CD4-positive, alpha-beta T cell (primary cell): ENCODE results near the gene CLEC5A. TPM values are rescaled to one million over a fixed set of nuclear protein-coding genes. Genes with fewer than 3 reads are reported as not detected.

Experiments
- ATAC-seq: fragments of 200-7000 bp; cut with Tn5 transposase; one replicate; pipeline ENCODE4 v1.10.0; 2022; ENCODE audit warnings: mild to moderate bottlenecking; ENCODE audit not compliant: poor library complexity
- CTCF ChIA-PET: fragments of 350-600 bp; sonication (Branson Sonifier 250); formaldehyde crosslinking; loops from one replicate; lab custom pipeline; 2021; ENCODE audit warnings: antibody characterized with exemption, inconsistent platforms; lab: Charles Lee
- POLR2A ChIA-PET: fragments of 350-600 bp; sonication (Branson Sonifier 250); formaldehyde crosslinking; loops from one replicate; lab custom pipeline; 2021; ENCODE audit warnings: antibody characterized with exemption, inconsistent platforms; lab: Charles Lee
- DNase-seq, 14 experiments: peaks; one replicate each; pipeline ENCODE4 v3.0.0-alpha.2; 2013 to 2020; ENCODE audit warnings: mixed read lengths in 2 of 14
- H3K27ac ChIP-seq, 2 donors: one replicate each; pipeline versions ENCODE4 v1.5.1 to v1.7.0; 2013; ENCODE audit warnings: low read length in 2 of 2, low read depth in 1 of 2, mild to moderate bottlenecking in 1 of 2
- H3K27me3 ChIP-seq, 2 experiments: 1 replicate in 1 of 2; 2 replicates in 1 of 2; pipeline versions ENCODE4 v1.6.1 to v1.7.0; 2013; ENCODE audit warnings: low read length in 2 of 2, control low read depth in 1 of 2, mild to moderate bottlenecking in 1 of 2, moderate library complexity in 1 of 2; ENCODE audit not compliant: insufficient read depth in 2 of 2, control insufficient read depth in 1 of 2
- H3K36me3 ChIP-seq: one replicate; pipeline ENCODE4 v1.6.1; 2013; ENCODE audit warnings: low read length, control low read depth; ENCODE audit not compliant: insufficient read depth
- H3K4me1 ChIP-seq: one replicate; pipeline ENCODE4 v1.6.1; 2013; ENCODE audit warnings: low read length, control low read depth; ENCODE audit not compliant: insufficient read depth
- H3K4me3 ChIP-seq: one replicate; pipeline ENCODE4 v1.5.1; 2013; ENCODE audit warnings: mild to moderate bottlenecking, low read length, moderate library complexity
- H3K9me3 ChIP-seq, 2 experiments: 1 replicate in 1 of 2; 2 replicates in 1 of 2; pipeline versions ENCODE4 v1.6.1 to v1.7.0; 2013; ENCODE audit warnings: low read length in 2 of 2, mild to moderate bottlenecking in 2 of 2, control low read depth in 1 of 2, moderate library complexity in 1 of 2; ENCODE audit not compliant: control insufficient read depth in 1 of 2, insufficient read depth in 1 of 2
- H3K27ac Mint-ChIP-seq: one replicate; pipeline ENCODE4 v1.8.0; 2020; ENCODE audit warnings: mixed read lengths
- H3K27me3 Mint-ChIP-seq: one replicate; pipeline ENCODE4 v1.8.0; 2021; ENCODE audit warnings: mixed read lengths
- H3K36me3 Mint-ChIP-seq: one replicate; pipeline ENCODE4 v1.8.0; 2021; ENCODE audit warnings: low read depth, mixed read lengths
- H3K4me1 Mint-ChIP-seq: one replicate; pipeline ENCODE4 v1.8.0; 2021; ENCODE audit warnings: low read depth, mixed read lengths
- H3K4me3 Mint-ChIP-seq: one replicate; pipeline ENCODE4 v1.8.0; 2020; ENCODE audit warnings: mild to moderate bottlenecking, mixed read lengths
- H3K9me3 Mint-ChIP-seq: one replicate; pipeline ENCODE4 v1.8.0; 2020; ENCODE audit warnings: mixed read lengths
- intact Hi-C, 2 experiments: fragments of 100-400 bp; cut with DNase I in 1 of 2; cut with micrococcal nuclease in 1 of 2; formaldehyde crosslinking; loops; one replicate each; pipeline versions ENCODE4 v1.15.1 to v1.9.0; 2023 to 2025; cut with DNase I, micrococcal nuclease
- total RNA-seq, 174 experiments: library from RNA in 2 of 174; stranded (reverse) in 2 of 174; gene quantifications; one replicate each; pipeline ENCODE4 v1.2.3 and lab custom pipeline; 2021 to 2026
- TF ChIP-seq, protein P1 (sequence below): fragments of 200-600 bp; IDR thresholded peaks from one replicate; pipeline ENCODE4 v1.8.0; 2022; ENCODE audit warnings: antibody characterized with exemption, mild to moderate bottlenecking

Gene CLEC5A
- total RNA-seq, 2 experiments from 2014 or later, result not detected

DNA sequence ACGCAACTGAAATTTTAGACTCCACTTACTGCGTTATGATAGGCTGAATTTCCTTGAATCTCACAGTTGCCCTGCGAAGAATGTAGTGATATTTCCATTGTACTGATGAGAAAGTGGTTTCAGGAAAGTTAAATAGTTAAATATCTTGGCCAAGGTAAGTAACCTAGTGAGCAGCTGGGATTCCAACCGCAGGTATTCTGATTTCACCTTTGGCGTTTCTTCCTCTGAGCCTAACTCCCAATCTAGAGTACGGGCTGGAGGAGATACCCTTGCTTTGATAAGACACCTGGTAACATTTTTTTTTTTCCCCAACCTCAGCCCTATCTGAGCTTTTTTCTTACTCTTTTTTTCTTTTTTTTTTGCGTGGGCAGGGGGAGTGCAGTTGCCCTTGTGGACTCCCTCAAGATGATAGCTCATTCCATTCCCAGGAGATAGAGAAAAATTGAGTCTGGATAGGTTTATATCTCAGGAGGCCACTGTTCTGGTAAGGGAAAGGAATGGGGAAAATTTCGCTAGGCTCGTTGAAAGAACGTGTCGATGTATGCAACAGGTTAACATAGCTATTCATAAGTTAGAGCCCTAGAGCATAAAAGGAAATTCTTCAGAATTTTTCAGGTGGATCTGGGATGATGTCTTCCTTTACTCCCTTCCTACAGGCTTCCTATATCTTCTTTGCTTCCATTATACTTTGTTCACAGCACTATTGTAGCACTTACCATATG lies 29.9 kb upstream of the CLEC5A start:
- Histone ChIP-seq H3K27ac (no peak overlapping the region), H3K36me3 (no peaks in the 10 kb centered on the region), H3K4me1 (peaks cover 11% of the 10 kb centered on the region), H3K27me3 (no peaks in the 10 kb centered on the region), H3K4me3 (peak overlapping the region; percentile 52), H3K9me3 (no peaks in the 10 kb centered on the region)
- no peaks in the 10 kb centered on the region for H3K27me3 Mint-ChIP-seq
- TF ChIP-seq, protein P1, sequence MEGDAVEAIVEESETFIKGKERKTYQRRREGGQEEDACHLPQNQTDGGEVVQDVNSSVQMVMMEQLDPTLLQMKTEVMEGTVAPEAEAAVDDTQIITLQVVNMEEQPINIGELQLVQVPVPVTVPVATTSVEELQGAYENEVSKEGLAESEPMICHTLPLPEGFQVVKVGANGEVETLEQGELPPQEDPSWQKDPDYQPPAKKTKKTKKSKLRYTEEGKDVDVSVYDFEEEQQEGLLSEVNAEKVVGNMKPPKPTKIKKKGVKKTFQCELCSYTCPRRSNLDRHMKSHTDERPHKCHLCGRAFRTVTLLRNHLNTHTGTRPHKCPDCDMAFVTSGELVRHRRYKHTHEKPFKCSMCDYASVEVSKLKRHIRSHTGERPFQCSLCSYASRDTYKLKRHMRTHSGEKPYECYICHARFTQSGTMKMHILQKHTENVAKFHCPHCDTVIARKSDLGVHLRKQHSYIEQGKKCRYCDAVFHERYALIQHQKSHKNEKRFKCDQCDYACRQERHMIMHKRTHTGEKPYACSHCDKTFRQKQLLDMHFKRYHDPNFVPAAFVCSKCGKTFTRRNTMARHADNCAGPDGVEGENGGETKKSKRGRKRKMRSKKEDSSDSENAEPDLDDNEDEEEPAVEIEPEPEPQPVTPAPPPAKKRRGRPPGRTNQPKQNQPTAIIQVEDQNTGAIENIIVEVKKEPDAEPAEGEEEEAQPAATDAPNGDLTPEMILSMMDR, result no peak
- ATAC-seq (no peak), DNase-seq (no peak)
- no peaks in the 10 kb centered on the region for H3K36me3 Mint-ChIP-seq
- ChIA-PET POLR2A (interaction anchor here (1.0 to 1.3 kb wide), 2 partner anchors 12 to 833 kb away, joined by 3 to 5 read pairs; no protein-coding TSS in a partner anchor), CTCF (interaction anchor here (0.7 kb wide), 1 partner anchor 32 kb away, joined by 3 read pairs; no protein-coding TSS in a partner anchor)
- H3K9me3 Mint-ChIP-seq, result no peaks in the 10 kb centered on the region
- peak overlapping the region; percentile 20 for H3K27ac Mint-ChIP-seq
- intact Hi-C loops, result loop anchor here (5.0 to 10.0 kb wide), 4 partner anchors 218 to 1031 kb away; no protein-coding TSS in a partner anchor
- H3K4me3 Mint-ChIP-seq, result peak overlapping the region; percentile 68
- peaks cover 21% of the 10 kb centered on the region for H3K4me1 Mint-ChIP-seq

GRCh38 chr7:141975806-141976523 lies 29.2 kb upstream of the CLEC5A start:
- Mint-ChIP-seq H3K4me1 (peaks cover 21% of the 10 kb centered on the region), H3K27me3 (no peaks in the 10 kb centered on the region), H3K27ac (peak overlapping the region; percentile 20), H3K4me3 (peak overlapping the region; percentile 68), H3K9me3 (no peaks in the 10 kb centered on the region), H3K36me3 (no peaks in the 10 kb centered on the region)
- Histone ChIP-seq H3K4me3 (peak overlapping the region; percentile 52), H3K9me3 (no peaks in the 10 kb centered on the region), H3K27ac (no peak overlapping the region), H3K4me1 (peaks cover 11% of the 10 kb centered on the region), H3K36me3 (no peaks in the 10 kb centered on the region), H3K27me3 (no peaks in the 10 kb centered on the region)
- ATAC-seq (peak; percentile 78), DNase-seq (peak; percentile 26 to 76 (median 54))
- POLR2A ChIA-PET, result interaction anchor here (0.6 to 1.3 kb wide), 4 partner anchors 13 to 834 kb away, joined by 3 to 5 read pairs (median 3); partner anchors contain the start of gene SSBP1
- CTCF ChIA-PET, result interaction anchor here (0.7 kb wide), 1 partner anchor 33 kb away, joined by 3 read pairs; no protein-coding TSS in a partner anchor
- intact Hi-C loops, result loop anchor here (2.0 to 10.0 kb wide), 6 partner anchors 219 to 1239 kb away; no protein-coding TSS in a partner anchor
- TF ChIP-seq, protein P1, result peak; percentile 78

GRCh38 chr7:141974831-141975230 lies 28.1 kb upstream of the CLEC5A start:
- no peaks in the 10 kb centered on the region for H3K36me3 Mint-ChIP-seq
- Histone ChIP-seq H3K27me3 (no peaks in the 10 kb centered on the region), H3K27ac (no peak overlapping the region), H3K36me3 (no peaks in the 10 kb centered on the region), H3K4me1 (peaks cover 11% of the 10 kb centered on the region), H3K4me3 (no peak overlapping the region), H3K9me3 (no peaks in the 10 kb centered on the region)
- ChIA-PET CTCF (no interaction called here), POLR2A (interaction anchor here (0.6 kb wide), 1 partner anchor 219 kb away, joined by 3 read pairs; no protein-coding TSS in a partner anchor)
- no peaks in the 10 kb centered on the region for H3K27me3 Mint-ChIP-seq
- peaks cover 21% of the 10 kb centered on the region for H3K4me1 Mint-ChIP-seq
- TF ChIP-seq, protein P1, result no peak
- H3K9me3 Mint-ChIP-seq, result no peaks in the 10 kb centered on the region
- intact Hi-C loops, result loop anchor here (2.0 to 10.0 kb wide), 6 partner anchors 220 to 1240 kb away; no protein-coding TSS in a partner anchor
- DNase-seq (peak in 5 of 14 experiments; percentile 3 to 37 (median 16)), ATAC-seq (no peak)
- H3K27ac Mint-ChIP-seq, result no peak overlapping the region
- H3K4me3 Mint-ChIP-seq, result no peak overlapping the region
